Stimulated activated CD8-positive, alpha-beta memory T cell treated with anti-CD3 and anti-CD28 coated beads, Interleukin-7, amount 100 ng/mL, for 1 hour (primary cell): ENCODE measurements around the gene PRDM16.

Source experiments
- DNase-seq, 2 donors: peaks; one replicate each; pipeline ENCODE4 v3.0.0-alpha.2; 2020; ENCODE audit warnings: low read depth in 2 of 2

The PRDM16 gene

GRCh38 chr1:3431266-3431665, 362.3 kb downstream of the PRDM16 start:
- DNase-seq: no peak

- DNase-seq: no peak
These were observed 362.7 kb downstream of the PRDM16 start for GRCh38 chr1:3431686-3432085.

- DNase-seq: no peak
These were observed 363.3 kb downstream of the PRDM16 start for GRCh38 chr1:3432306-3432705.

- no peak for DNase-seq
These were observed 364.1 kb downstream of the PRDM16 start for GRCh38 chr1:3433076-3433475.

DNA sequence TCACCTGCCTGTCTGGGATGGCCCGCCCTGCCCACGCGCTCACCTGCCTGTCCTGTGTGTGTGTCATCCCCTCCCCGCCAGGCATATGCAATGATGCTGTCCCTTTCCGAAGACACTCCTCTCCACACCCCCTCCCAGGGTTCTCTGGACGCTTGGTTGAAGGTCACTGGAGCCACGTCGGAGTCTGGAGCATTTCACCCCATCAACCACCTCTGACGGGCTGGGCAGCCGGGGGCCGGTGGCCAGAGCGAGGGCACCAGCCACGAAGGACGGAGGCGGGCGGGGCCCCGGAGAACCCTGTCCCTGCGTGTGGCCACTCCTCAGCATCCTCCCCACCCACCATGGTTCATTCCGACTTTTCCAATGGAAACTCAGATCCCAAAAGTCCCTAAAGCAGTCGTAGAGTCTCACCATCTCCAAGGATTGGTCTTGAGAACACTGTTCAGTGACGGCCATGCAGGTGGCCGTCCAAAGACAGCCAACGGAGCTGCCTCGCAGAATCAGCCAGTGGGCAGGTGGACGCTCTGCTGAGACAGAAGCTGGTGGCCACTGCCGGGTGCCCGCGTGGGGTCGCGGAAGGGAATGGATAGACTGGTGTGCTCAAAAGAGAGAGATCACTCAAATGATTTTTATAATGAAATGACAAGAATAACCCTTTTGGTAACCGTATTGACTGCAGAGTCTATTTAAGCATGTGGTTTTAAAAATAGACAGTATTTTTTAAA, 364.8 kb downstream of the PRDM16 start:
- no peak for DNase-seq

DNA sequence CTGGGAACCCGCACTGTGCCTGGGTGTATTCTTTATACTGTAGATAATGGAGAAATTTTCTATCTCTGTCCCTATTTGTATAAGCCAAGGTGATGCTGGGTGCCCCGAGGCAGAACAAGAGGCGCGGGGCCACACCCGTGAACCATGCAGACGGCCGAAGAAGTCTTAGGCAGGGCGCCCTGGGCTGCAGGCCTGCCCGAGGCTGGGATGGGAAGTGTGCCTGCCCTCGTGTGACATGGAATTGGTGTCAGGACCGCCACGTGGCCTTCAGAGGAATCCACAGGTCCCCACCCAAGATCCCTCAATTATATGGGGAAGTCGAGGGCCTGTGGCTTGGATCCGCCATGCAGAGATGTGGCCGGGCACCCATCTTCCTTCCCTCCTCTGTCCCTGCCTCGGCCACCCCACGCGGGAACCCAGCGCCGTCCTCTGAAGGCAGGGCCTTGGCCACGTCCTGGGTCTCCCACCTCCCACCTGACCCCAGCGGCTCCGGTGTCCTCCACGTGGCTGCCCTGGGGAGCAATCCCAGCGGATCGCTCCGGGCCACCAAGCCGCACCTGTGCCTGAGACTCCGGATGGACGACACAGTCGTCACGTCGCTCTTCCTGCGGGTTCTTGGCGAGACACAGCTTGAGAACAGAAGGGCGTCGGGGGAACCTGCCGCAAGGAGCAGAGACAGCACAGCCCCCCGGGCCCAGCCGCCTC, 365.6 kb downstream of the PRDM16 start:
- no peak for DNase-seq

GRCh38 chr1:3435666-3436065, 366.7 kb downstream of the PRDM16 start:
- DNase-seq: no peak

- DNase-seq: no peak
These were observed 367.4 kb downstream of the PRDM16 start for GRCh38 chr1:3436451-3436850.

GRCh38 chr1:3436901-3437300, 367.9 kb downstream of the PRDM16 start:
- no peak for DNase-seq

GRCh38 chr1:3438661-3439180, 369.7 kb downstream of the PRDM16 start:
- no peak for DNase-seq

- no peak for DNase-seq
These were observed 370.6 kb downstream of the PRDM16 start for GRCh38 chr1:3439346-3440299.

GRCh38 chr1:3440300-3440681, 371.3 kb downstream of the PRDM16 start:
- DNase-seq: no peak

GRCh38 chr1:3440711-3441409, 371.9 kb downstream of the PRDM16 start:
- DNase-seq: no peak

- no peak for DNase-seq
These were observed 372.4 kb downstream of the PRDM16 start for GRCh38 chr1:3441410-3441847.

- DNase-seq: no peak
These were observed 372.9 kb downstream of the PRDM16 start for GRCh38 chr1:3441880-3442279.

- DNase-seq: no peak
These were observed 373.3 kb downstream of the PRDM16 start for GRCh38 chr1:3442331-3442730.

DNA sequence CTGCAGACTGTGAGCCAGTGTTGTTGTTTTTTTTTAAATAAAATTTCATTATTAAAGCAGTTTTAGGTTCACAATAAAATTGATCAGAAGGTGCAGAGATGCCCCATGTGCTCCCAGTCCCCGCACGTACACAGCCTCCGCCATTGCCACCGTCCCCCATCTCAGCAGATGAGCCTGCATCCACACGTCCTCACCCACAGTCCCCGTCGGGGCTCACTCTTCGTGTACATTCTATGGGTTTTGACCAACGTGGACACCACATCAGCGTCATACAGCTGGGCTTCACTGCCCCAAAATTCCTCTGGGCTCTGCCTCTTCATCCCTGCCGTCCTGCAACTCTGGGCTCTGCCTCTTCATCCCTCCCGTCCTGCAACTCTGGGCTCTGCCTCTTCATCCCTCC, 373.9 kb downstream of the PRDM16 start:
- DNase-seq: no peak

DNA sequence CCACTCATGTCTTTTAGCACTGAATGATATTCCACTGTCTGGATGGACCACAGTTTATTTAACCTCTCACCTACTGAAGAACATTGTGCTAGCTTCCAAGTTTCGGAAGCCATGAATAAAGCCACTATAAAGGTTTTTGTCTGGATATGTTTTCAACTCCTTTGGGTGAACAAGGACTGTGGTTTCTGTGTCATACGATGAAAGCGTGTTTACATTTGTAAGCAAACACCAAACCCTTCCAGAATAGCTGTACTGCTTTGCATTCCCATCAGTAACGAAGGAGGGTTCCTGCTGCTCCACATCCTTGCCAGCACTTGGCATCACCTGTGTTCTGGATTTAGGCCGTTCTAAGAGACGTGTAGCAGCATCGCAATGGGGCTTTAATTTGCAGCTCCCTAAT, 374.8 kb downstream of the PRDM16 start:
- DNase-seq: no peak

DNA sequence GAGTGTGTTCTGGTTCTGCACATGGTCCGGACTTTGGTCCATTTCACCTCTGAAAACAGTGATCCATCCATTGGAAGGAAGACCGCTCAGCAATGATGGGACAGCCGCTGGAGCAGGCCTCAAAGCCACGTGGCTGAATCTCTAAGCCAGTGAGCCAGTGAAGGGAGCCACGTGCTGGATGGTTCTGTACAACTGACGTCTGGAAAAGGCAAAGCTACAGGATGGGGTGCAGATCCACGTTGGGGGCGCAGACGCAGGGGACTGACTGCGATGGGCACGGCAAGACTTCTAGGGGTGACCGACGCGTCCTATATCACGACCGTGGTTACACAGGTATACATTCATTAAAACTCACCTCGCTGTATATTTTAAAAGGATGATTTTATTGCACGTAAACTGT, 375.3 kb downstream of the PRDM16 start:
- DNase-seq: no peak

DNA sequence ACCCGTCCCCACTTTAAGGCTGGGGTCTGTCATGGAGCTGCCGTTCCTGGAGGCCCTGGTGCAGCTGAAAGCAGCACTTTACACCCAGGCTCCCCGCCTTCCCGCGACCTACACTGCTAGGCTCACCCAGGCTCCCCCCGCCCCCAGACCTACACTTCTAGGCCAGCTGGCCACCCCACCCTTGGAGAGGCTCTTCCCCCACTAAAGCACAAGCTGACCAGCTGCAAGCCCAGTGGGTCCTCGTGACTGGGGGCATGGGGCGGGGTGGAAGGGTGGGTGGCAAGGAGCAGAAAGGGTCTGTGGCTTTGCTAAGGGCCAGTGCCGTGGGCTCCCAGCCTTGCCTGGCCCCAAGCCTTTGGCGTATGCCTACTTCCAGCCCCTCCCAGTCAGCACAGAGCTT, 375.7 kb downstream of the PRDM16 start:
- no peak for DNase-seq

GRCh38 chr1:3450202-3450863, 381.3 kb downstream of the PRDM16 start:
- DNase-seq: no peak
